Stimulated activated CD4-positive, alpha-beta T cell treated with anti-CD3 and anti-CD28 coated beads, Interleukin-15, amount 100 ng/mL, for 48 hours (primary cell): ENCODE data around the gene CD247.
"Not testable (repeated sequence)": the region's sequence is repeated elsewhere in the genome, so short reads cannot be mapped to it uniquely, and the experiment has no call there.

Experiments
- DNase-seq, 2 donors: peaks; one replicate each; pipeline ENCODE4 v3.0.0-alpha.2; 2020; ENCODE audit warnings: low read depth in 2 of 2

Gene CD247

GRCh38 chr1:167518331-167518700 is at the start of gene CD247:
TSS of gene CD247 (minus strand) at chr1:167518529. CDS start at chr1:167518465, 64 bp downstream.
- peak; percentile 52 to 55 for DNase-seq

- no peak for DNase-seq
Measured at GRCh38 chr1:167567663-167568062, 49.3 kb upstream of the CD247 start.

GRCh38 chr1:167566766-167567165 is 48.4 kb upstream of the CD247 start:
- no peak for DNase-seq

- DNase-seq: no peak
Measured at GRCh38 chr1:167565922-167566321, 47.6 kb upstream of the CD247 start.

GRCh38 chr1:167564612-167565270 is 46.4 kb upstream of the CD247 start:
- DNase-seq: no peak

- no peak for DNase-seq
Measured at GRCh38 chr1:167563579-167564246, 45.4 kb upstream of the CD247 start.

GRCh38 chr1:167562702-167563101 is 44.4 kb upstream of the CD247 start:
- no peak for DNase-seq

GRCh38 chr1:167561753-167562152 is 43.4 kb upstream of the CD247 start:
- no peak for DNase-seq

- DNase-seq: peak; percentile 43 to 64
Measured at GRCh38 chr1:167555971-167556714, 37.8 kb upstream of the CD247 start.

GRCh38 chr1:167555072-167555471 is 36.7 kb upstream of the CD247 start:
- not testable (repeated sequence) for DNase-seq

- no peak for DNase-seq
Measured at GRCh38 chr1:167554028-167554779, 35.9 kb upstream of the CD247 start.

- DNase-seq: peak; percentile 75 to 87
Measured at GRCh38 chr1:167553136-167554027, 35.1 kb upstream of the CD247 start, which contains the start of gene CREG1. TSS of gene CREG1 (minus strand) at chr1:167553762.

GRCh38 chr1:167551362-167551761 is 33.0 kb upstream of the CD247 start:
- DNase-seq: no peak

- no peak for DNase-seq
Measured at GRCh38 chr1:167548059-167548932, 30.0 kb upstream of the CD247 start.

- no peak for DNase-seq
Measured at GRCh38 chr1:167546935-167547334, 28.6 kb upstream of the CD247 start.

- no peak for DNase-seq
Measured at GRCh38 chr1:167545349-167545748, 27.0 kb upstream of the CD247 start.

- DNase-seq: no peak
Measured at GRCh38 chr1:167544447-167545093, 26.2 kb upstream of the CD247 start.

GRCh38 chr1:167543199-167543990 is 25.1 kb upstream of the CD247 start:
- DNase-seq: no peak
